GM12892 (cell line): ENCODE results near the gene MYCBP2.

Experiments used
- POLR2A ChIP-seq: IDR thresholded peaks from 2 replicates; pipeline ENCODE4 v1.6.1; 2011; ENCODE audit warnings: low read depth, low read length, control low read depth
- TAF1 ChIP-seq: IDR thresholded peaks from 2 replicates; pipeline ENCODE4 v1.6.1; 2011; ENCODE audit warnings: low read depth, mild to moderate bottlenecking, control low read depth, low read length, borderline replicate concordance

- no peak for TF ChIP-seq POLR2A
- TF ChIP-seq TAF1 = no peak
These were observed 52.8 kb downstream of the MYCBP2 start for GRCh38 chr13:77274126-77274525.
